ENCODE data around the gene PRSS33. TPM values are rescaled to one million over a fixed set of nuclear protein-coding genes. Genes with fewer than 3 reads are reported as not detected.

Gene PRSS33
- total RNA-seq, 1 donor from 2014 or later: not detected

- intact Hi-C loops (cut with micrococcal nuclease): loop anchor here (1.0 to 10.0 kb wide), 2 partner anchors 26 to 147 kb away; partner anchors contain the start of gene SRRM2
Observed at GRCh38 chr16:2777903-2778629, 9.3 kb downstream of the PRSS33 start.

- intact Hi-C loops (cut with micrococcal nuclease): loop anchor here (1.0 to 10.0 kb wide), 2 partner anchors 25 to 147 kb away; partner anchors contain the start of gene SRRM2
Observed at GRCh38 chr16:2777231-2777902, 10.0 kb downstream of the PRSS33 start, which contains the start of gene ELOB. Gene ELOB (minus strand): TSS chr16:2777280. CDS start chr16:2777239, 41 bp downstream.

GRCh38 chr16:2776500-2777139 is 10.7 kb downstream of the PRSS33 start:
- intact Hi-C loops (cut with micrococcal nuclease): loop anchor here (1.0 to 10.0 kb wide), 2 partner anchors 24 to 148 kb away; partner anchors contain the start of gene SRRM2

- intact Hi-C loops (cut with micrococcal nuclease): loop anchor here (10.0 kb wide), 1 partner anchor 149 kb away; no protein-coding TSS in a partner anchor
Observed at GRCh38 chr16:2775765-2776499, 11.4 kb downstream of the PRSS33 start.

GRCh38 chr16:2775131-2775716 is 12.1 kb downstream of the PRSS33 start:
- intact Hi-C loops (cut with micrococcal nuclease): loop anchor here (10.0 kb wide), 1 partner anchor 150 kb away; no protein-coding TSS in a partner anchor

- intact Hi-C loops (cut with micrococcal nuclease): loop anchor here (10.0 kb wide), 1 partner anchor 150 kb away; no protein-coding TSS in a partner anchor
Observed at GRCh38 chr16:2774161-2774891, 13.0 kb downstream of the PRSS33 start.

GRCh38 chr16:2773188-2773968 is 14.0 kb downstream of the PRSS33 start:
- intact Hi-C loops (cut with micrococcal nuclease): loop anchor here (10.0 kb wide), 1 partner anchor 151 kb away; no protein-coding TSS in a partner anchor

- intact Hi-C loops (cut with micrococcal nuclease): loop anchor here (10.0 kb wide), 1 partner anchor 153 kb away; no protein-coding TSS in a partner anchor
Observed at GRCh38 chr16:2771496-2772402, 15.6 kb downstream of the PRSS33 start.

GRCh38 chr16:2770057-2770951 is 17.1 kb downstream of the PRSS33 start:
- intact Hi-C loops (cut with micrococcal nuclease): loop anchor here (10.0 kb wide), 1 partner anchor 154 kb away; no protein-coding TSS in a partner anchor

- intact Hi-C loops (cut with micrococcal nuclease): loop anchor here (10.0 kb wide), 1 partner anchor 155 kb away; no protein-coding TSS in a partner anchor
Observed at GRCh38 chr16:2769675-2770056, 17.7 kb downstream of the PRSS33 start.

- intact Hi-C loops (cut with micrococcal nuclease): no loop called here
Observed at GRCh38 chr16:2769100-2769529, 18.2 kb downstream of the PRSS33 start.

GRCh38 chr16:2768403-2769089 is 18.8 kb downstream of the PRSS33 start:
- intact Hi-C loops (cut with micrococcal nuclease): no loop called here

- intact Hi-C loops (cut with micrococcal nuclease): no loop called here
Observed at GRCh38 chr16:2767891-2768290, 19.5 kb downstream of the PRSS33 start.

- intact Hi-C loops (cut with micrococcal nuclease): no loop called here
Observed at GRCh38 chr16:2767140-2767731, 20.1 kb downstream of the PRSS33 start.

- intact Hi-C loops (cut with micrococcal nuclease): no loop called here
Observed at GRCh38 chr16:2766430-2767139, 20.8 kb downstream of the PRSS33 start.
